ENCODE data around the gene SIL1. TPM values are rescaled to one million over a fixed set of nuclear protein-coding genes. Genes with fewer than 3 reads are reported as not detected.
"Not testable (repeated sequence)": the region's sequence is repeated elsewhere in the genome, so short reads cannot be mapped to it uniquely, and the experiment has no call there.

SIL1 gene
- polyA plus RNA-seq, 5 donors: 30.4 to 45.3 (median 34.4) TPM

- no peak for DNase-seq
These were observed 160.4 kb downstream of the SIL1 start for GRCh38 chr5:139037732-139038131.

GRCh38 chr5:139036332-139036731 lies 161.8 kb downstream of the SIL1 start:
- DNase-seq: not testable (repeated sequence)

- DNase-seq: no peak
These were observed 171.0 kb downstream of the SIL1 start for GRCh38 chr5:139027150-139027549.

- peak; percentile 3 to 7 for DNase-seq
These were observed 172.5 kb downstream of the SIL1 start for GRCh38 chr5:139025651-139026050.

GRCh38 chr5:139023286-139023685 lies 174.9 kb downstream of the SIL1 start:
- no peak for DNase-seq

GRCh38 chr5:139022528-139022927 lies 175.6 kb downstream of the SIL1 start:
- DNase-seq: peak; percentile 7 to 11

- no peak for DNase-seq
These were observed 176.8 kb downstream of the SIL1 start for GRCh38 chr5:139021346-139021745.

- DNase-seq: no peak
These were observed 178.3 kb downstream of the SIL1 start for GRCh38 chr5:139019880-139020279.

- no peak for DNase-seq
These were observed 179.0 kb downstream of the SIL1 start for GRCh38 chr5:139019211-139019610.

- DNase-seq: no peak
These were observed 180.5 kb downstream of the SIL1 start for GRCh38 chr5:139017624-139018023.

GRCh38 chr5:139016186-139016585 lies 182.0 kb downstream of the SIL1 start:
- DNase-seq: no peak

GRCh38 chr5:139014726-139015125 lies 183.4 kb downstream of the SIL1 start:
- DNase-seq: no peak

GRCh38 chr5:139012176-139012575 lies 186.0 kb downstream of the SIL1 start:
- DNase-seq: no peak

GRCh38 chr5:139011156-139011555 lies 187.0 kb downstream of the SIL1 start:
- DNase-seq: not testable (repeated sequence)

GRCh38 chr5:139004374-139005307 lies 193.5 kb downstream of the SIL1 start:
- DNase-seq: no peak

GRCh38 chr5:138999674-139000073 lies 198.5 kb downstream of the SIL1 start:
- no peak for DNase-seq

- DNase-seq: no peak
These were observed 199.6 kb downstream of the SIL1 start for GRCh38 chr5:138998521-138998920.

- DNase-seq: no peak
These were observed 202.0 kb downstream of the SIL1 start for GRCh38 chr5:138996120-138996519.

GRCh38 chr5:138990986-138991590 lies 207.1 kb downstream of the SIL1 start:
- no peak for DNase-seq

- no peak for DNase-seq
These were observed 208.4 kb downstream of the SIL1 start for GRCh38 chr5:138989720-138990119.

- no peak for DNase-seq
These were observed 211.9 kb downstream of the SIL1 start for GRCh38 chr5:138986186-138986800.

- no peak for DNase-seq
These were observed 212.5 kb downstream of the SIL1 start for GRCh38 chr5:138985683-138986082.

- no peak for DNase-seq
These were observed 212.9 kb downstream of the SIL1 start for GRCh38 chr5:138985256-138985655.
